Left ventricle myocardium inferior (tissue), 1 donor: Measurements from ENCODE around the gene KDM5B. TPM values are rescaled to one million over a fixed set of nuclear protein-coding genes. Genes with fewer than 3 reads are reported as not detected.
A peak's percentile ranks its signal among the peaks of the same experiment; 100 is the strongest.
"Not testable (repeated sequence)": the region's sequence is repeated elsewhere in the genome, so short reads cannot be mapped to it uniquely, and the experiment has no call there.

Source experiments
- DNase-seq: peaks from one replicate; pipeline ENCODE4 v3.0.0-alpha.2; 2020
- H3K27ac ChIP-seq: fragments of 200-600 bp; replicated peaks from 2 replicates; pipeline ENCODE4 v1.8.0; 2021
- H3K27me3 ChIP-seq: fragments of 200-600 bp; 2 replicates; pipeline ENCODE4 v1.8.0; 2021; ENCODE audit warnings: low read depth
- H3K36me3 ChIP-seq: fragments of 200-600 bp; 2 replicates; pipeline ENCODE4 v1.8.0; 2021
- H3K4me1 ChIP-seq: fragments of 200-600 bp; 2 replicates; pipeline ENCODE4 v1.8.0; 2021
- H3K4me3 ChIP-seq: fragments of 200-600 bp; 2 replicates; pipeline ENCODE4 v1.8.0; 2021; ENCODE audit warnings: mild to moderate bottlenecking, moderate library complexity
- H3K9me3 ChIP-seq: fragments of 200-600 bp; replicated peaks from 2 replicates; pipeline ENCODE4 v1.8.0; 2021
- intact Hi-C: fragments of 100-400 bp; cut with micrococcal nuclease; formaldehyde crosslinking; loops from one replicate; pipeline ENCODE4 v1.11.0; 2022
- total RNA-seq: library from RNA; stranded (reverse); fragmentation: NEBNext Ultra II Directional; extraction: Animal tissue kit (Norgen Biotek cat#: 25700); gene quantifications from one replicate; pipeline ENCODE4 v1.2.1, GENCODE V29; 2021
- TF ChIP-seq, protein P1 (sequence below): fragments of 200-600 bp; IDR thresholded peaks from 2 replicates; pipeline ENCODE4 v1.8.0; 2021; ENCODE audit warnings: antibody characterized with exemption, mild to moderate bottlenecking, borderline replicate concordance
- donor health status: DM: no; HTN: yes; CAD: no; lungs with severe emphysema.

KDM5B gene
- total RNA-seq, 1 donor from 2014 or later = 11.9 TPM

GRCh38 chr1:202716654-202717053 lies 91.6 kb downstream of the KDM5B start:
- TF ChIP-seq, protein P1, sequence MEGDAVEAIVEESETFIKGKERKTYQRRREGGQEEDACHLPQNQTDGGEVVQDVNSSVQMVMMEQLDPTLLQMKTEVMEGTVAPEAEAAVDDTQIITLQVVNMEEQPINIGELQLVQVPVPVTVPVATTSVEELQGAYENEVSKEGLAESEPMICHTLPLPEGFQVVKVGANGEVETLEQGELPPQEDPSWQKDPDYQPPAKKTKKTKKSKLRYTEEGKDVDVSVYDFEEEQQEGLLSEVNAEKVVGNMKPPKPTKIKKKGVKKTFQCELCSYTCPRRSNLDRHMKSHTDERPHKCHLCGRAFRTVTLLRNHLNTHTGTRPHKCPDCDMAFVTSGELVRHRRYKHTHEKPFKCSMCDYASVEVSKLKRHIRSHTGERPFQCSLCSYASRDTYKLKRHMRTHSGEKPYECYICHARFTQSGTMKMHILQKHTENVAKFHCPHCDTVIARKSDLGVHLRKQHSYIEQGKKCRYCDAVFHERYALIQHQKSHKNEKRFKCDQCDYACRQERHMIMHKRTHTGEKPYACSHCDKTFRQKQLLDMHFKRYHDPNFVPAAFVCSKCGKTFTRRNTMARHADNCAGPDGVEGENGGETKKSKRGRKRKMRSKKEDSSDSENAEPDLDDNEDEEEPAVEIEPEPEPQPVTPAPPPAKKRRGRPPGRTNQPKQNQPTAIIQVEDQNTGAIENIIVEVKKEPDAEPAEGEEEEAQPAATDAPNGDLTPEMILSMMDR = no peak
- DNase-seq = no peak
- Histone ChIP-seq H3K4me1 (no peaks in the 10 kb centered on the region), H3K27me3 (peaks cover 3% of the 10 kb centered on the region), H3K36me3 (no peaks in the 10 kb centered on the region), H3K4me3 (no peak overlapping the region), H3K9me3 (no peaks in the 10 kb centered on the region), H3K27ac (no peak overlapping the region)
- intact Hi-C loops = loop anchor here (10.0 kb wide), 2 partner anchors 242 to 532 kb away; no protein-coding TSS in a partner anchor

DNA sequence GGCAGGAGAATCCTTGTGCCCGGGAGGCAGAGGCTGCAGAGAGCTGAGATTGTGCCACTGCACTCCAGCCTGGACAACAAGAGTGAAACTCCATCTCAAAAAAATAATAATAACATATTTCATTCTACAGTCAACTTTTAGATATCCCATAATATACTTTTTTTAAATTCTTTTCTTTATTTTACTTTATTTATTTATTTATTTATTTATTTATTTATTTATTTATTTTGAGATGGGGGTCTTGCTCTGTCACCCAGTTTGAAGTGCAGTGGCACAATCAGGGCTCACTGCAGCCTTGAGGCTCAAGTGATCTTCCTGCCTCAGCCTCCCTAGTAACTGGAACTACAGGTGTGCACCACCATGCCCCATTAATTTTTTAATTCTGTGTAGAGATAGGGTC lies 94.0 kb downstream of the KDM5B start:
- H3K27ac ChIP-seq, H3K36me3 ChIP-seq, DNase-seq, H3K9me3 ChIP-seq, H3K4me3 ChIP-seq: not testable (repeated sequence)
- peaks cover 15% of the 10 kb centered on the region for H3K4me1 ChIP-seq
- intact Hi-C loops = loop anchor here (10.0 kb wide), 2 partner anchors 239 to 529 kb away; no protein-coding TSS in a partner anchor
- H3K27me3 ChIP-seq = peaks cover 27% of the 10 kb centered on the region

- intact Hi-C loops = loop anchor here (10.0 kb wide), 2 partner anchors 238 to 528 kb away; no protein-coding TSS in a partner anchor
- Histone ChIP-seq H3K36me3 (no peaks in the 10 kb centered on the region), H3K4me1 (peaks cover 18% of the 10 kb centered on the region), H3K4me3 (no peak overlapping the region), H3K27me3 (peaks cover 38% of the 10 kb centered on the region), H3K9me3 (no peaks in the 10 kb centered on the region), H3K27ac (no peak overlapping the region)
- TF ChIP-seq, protein P1 = no peak
- DNase-seq = no peak
Observed at GRCh38 chr1:202713110-202713509, 95.1 kb downstream of the KDM5B start.

DNA sequence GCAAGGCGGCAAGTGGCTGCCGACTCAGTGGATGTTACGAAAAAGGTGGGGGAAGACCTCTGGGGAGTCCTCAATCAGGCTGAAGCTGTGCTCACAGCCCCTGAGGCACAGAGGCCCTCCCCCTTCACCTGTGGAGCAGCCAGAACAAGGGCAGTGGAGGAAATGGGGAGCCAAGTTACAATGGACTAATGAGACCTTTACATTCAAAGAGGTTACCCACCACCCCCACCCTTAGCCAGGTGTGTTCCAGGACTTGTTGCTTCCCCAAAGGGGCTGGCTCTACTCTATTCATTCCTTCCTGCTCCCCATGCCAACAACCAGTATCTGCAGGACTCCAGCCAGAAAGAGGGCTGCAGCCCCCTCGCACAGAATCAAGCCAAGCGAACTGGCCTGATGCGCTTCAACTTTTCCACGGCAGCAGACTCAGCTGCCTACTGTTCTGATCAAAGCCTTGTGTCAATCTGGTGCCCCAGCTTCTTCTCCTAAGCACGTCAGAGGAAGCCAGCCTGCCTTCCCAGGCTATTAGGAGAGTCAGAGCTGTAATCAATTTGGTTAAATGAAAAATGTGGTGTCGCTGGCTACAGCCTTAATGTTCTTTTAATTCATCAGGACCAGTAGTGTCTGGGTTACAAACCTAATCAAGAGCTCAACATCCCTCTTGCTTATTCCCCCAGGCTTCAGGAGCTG lies 96.1 kb downstream of the KDM5B start:
- Histone ChIP-seq H3K27ac (no peak overlapping the region), H3K4me1 (peaks cover 18% of the 10 kb centered on the region), H3K9me3 (no peaks in the 10 kb centered on the region), H3K36me3 (no peaks in the 10 kb centered on the region), H3K4me3 (no peak overlapping the region), H3K27me3 (peaks cover 48% of the 10 kb centered on the region)
- TF ChIP-seq, protein P1 = no peak
- DNase-seq = no peak
- intact Hi-C loops = loop anchor here (10.0 kb wide), 2 partner anchors 237 to 527 kb away; no protein-coding TSS in a partner anchor

DNA sequence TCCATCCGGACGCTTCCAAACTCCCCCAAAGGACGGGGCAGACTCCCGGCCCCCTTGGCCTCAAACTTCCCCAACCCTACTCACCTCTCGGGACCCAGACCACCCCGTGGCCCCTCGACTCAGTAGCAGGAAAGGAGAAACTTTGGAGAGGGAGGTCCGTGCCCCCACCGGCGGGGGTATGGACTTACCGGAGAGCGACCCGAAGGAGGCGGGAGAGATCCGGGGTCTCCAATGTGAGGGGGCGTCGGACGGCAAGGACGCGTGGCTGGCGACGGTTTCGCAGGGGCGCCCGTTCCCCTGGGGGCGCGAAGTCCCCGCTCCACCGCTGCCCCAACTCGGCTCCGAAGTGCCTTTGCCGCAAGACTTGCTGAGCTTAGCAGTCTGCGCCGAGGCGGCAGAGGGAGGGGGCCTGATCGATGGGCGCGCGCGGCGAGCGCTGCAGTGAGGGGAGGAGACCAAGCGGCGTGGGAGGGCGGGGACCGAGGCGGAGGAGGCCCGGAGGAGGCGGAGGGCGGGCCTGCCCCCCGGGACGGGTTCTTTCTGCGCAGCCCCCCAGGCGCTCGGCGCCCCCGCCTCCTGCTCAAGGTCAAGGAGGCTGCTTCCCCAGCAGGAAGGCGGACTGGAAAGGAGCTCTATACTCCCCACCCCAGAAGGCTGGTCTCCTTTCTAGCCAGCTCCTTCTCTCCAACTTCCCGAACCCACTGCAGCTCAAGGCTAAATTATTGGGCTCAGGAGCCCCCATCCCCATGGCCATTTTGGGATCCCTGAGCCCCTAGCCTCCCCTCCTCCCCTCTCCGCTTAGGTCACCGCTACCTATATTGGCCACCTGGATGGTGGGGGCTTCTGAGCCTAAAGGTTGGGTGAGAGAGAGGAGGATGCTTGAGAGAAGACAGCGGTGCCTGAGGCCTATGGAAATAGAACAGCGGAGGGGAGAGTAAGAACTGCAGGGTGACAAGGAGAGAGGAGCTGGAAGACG lies 97.9 kb downstream of the KDM5B start, which contains the start of gene SYT2:
Gene SYT2, minus strand, starts transcription at position 385 of the 976 bp plus-strand sequence. CDS start 104,682 bp downstream, outside the sequence.
- Histone ChIP-seq H3K36me3 (no peaks in the 10 kb centered on the region), H3K27ac (no peak within 1 kb of the TSS), H3K4me1 (peaks cover 18% of the 10 kb centered on the region), H3K27me3 (peaks cover 66% of the 10 kb centered on the region), H3K4me3 (peak within 1 kb of the TSS; percentile 56), H3K9me3 (no peaks in the 10 kb centered on the region)
- intact Hi-C loops = loop anchor here (10.0 kb wide), 2 partner anchors 236 to 526 kb away; no protein-coding TSS in a partner anchor
- DNase-seq = peak; percentile 20
- TF ChIP-seq, protein P1 = no peak
